T-helper 2 cell treated with Interferon-gamma antibody and Interleukin-4, amounts not matched to agents 5 μg/mL and 100 μg/mL, for 36 hours (primary cell): Measurements from ENCODE around the gene GLIPR1L1.

Experiments
- DNase-seq: peaks from one replicate; pipeline ENCODE4 v3.0.0; 2021; ENCODE audit warnings: low spot score
- H3K27ac Mint-ChIP-seq: one replicate; pipeline ENCODE4 v1.8.0; 2021; ENCODE audit warnings: mild to moderate bottlenecking, mixed read lengths
- H3K27me3 Mint-ChIP-seq: one replicate; pipeline ENCODE4 v1.8.0; 2021; ENCODE audit warnings: low read depth, mixed read lengths
- H3K36me3 Mint-ChIP-seq: one replicate; pipeline ENCODE4 v1.8.0; 2021; ENCODE audit warnings: low read depth, mixed read lengths
- H3K4me1 Mint-ChIP-seq: one replicate; pipeline ENCODE4 v1.8.0; 2021; ENCODE audit warnings: low read depth, mixed read lengths
- H3K4me3 Mint-ChIP-seq: one replicate; pipeline ENCODE4 v1.8.0; 2022; ENCODE audit warnings: mild to moderate bottlenecking, moderate library complexity, mixed read lengths
- H3K9me3 Mint-ChIP-seq: one replicate; pipeline ENCODE4 v1.8.0; 2021; ENCODE audit warnings: mixed read lengths

Gene GLIPR1L1

DNA sequence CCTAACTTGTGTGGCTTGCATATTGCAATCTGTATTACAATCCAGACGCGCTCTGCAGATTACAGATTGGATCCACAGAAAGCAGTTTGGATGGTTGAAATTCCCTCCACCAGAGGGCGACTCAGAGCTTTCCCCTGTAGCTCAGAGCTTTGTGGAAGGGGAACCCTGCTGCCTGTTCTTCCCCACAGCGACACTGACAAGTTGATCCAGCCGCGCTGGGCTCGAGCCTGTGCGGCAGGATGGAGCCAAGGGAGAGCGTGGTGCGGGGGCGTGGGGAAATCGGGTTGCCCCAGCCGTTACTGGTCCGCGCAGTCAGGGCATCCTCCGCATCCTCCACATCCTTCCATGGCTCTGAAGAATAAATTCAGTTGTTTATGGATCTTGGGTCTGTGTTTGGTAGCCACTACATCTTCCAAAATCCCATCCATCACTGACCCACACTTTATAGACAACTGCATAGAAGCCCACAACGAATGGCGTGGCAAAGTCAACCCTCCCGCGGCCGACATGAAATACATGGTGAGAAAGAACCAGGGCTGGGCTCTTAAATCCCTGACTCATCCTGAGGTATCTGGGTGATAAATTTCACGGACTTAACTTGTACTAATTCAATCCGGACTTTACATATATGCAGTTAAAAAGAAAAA is at the start of gene GLIPR1L1:
Gene GLIPR1L1 (plus strand): TSS at position 287 of the 647 bp plus-strand sequence. CDS start 59 bp downstream, at position 346.
- H3K36me3 Mint-ChIP-seq, result no peaks in the 10 kb centered on the region
- no peak within 1 kb of the TSS for H3K27ac Mint-ChIP-seq
- no peaks in the 10 kb centered on the region for H3K9me3 Mint-ChIP-seq
- H3K27me3 Mint-ChIP-seq, result peaks cover 66% of the 10 kb centered on the region
- H3K4me1 Mint-ChIP-seq, result peaks cover 27% of the 10 kb centered on the region
- peak; percentile 73 for DNase-seq
- H3K4me3 Mint-ChIP-seq, result peak within 1 kb of the TSS; percentile 70

GRCh38 chr12:75288860-75289259 is 45.6 kb upstream of the GLIPR1L1 start:
- DNase-seq, result no peak
- Mint-ChIP-seq H3K27ac (no peak overlapping the region), H3K4me1 (peaks cover 2% of the 10 kb centered on the region), H3K4me3 (no peak overlapping the region), H3K9me3 (no peaks in the 10 kb centered on the region), H3K27me3 (peaks cover 3% of the 10 kb centered on the region), H3K36me3 (no peaks in the 10 kb centered on the region)

GRCh38 chr12:75289753-75290152 is 44.7 kb upstream of the GLIPR1L1 start:
- Mint-ChIP-seq H3K4me3 (no peak overlapping the region), H3K9me3 (no peaks in the 10 kb centered on the region), H3K4me1 (peaks cover 2% of the 10 kb centered on the region), H3K36me3 (no peaks in the 10 kb centered on the region), H3K27me3 (peaks cover 3% of the 10 kb centered on the region), H3K27ac (no peak overlapping the region)
- DNase-seq, result no peak

- Mint-ChIP-seq H3K4me1 (peaks cover 2% of the 10 kb centered on the region), H3K36me3 (no peaks in the 10 kb centered on the region), H3K4me3 (no peak overlapping the region), H3K27ac (no peak overlapping the region), H3K27me3 (peaks cover 3% of the 10 kb centered on the region), H3K9me3 (no peaks in the 10 kb centered on the region)
- DNase-seq, result no peak
Observed at GRCh38 chr12:75291014-75291413, 43.5 kb upstream of the GLIPR1L1 start.

- Mint-ChIP-seq H3K4me3 (no peak overlapping the region), H3K4me1 (peaks cover 2% of the 10 kb centered on the region), H3K9me3 (no peaks in the 10 kb centered on the region), H3K36me3 (no peaks in the 10 kb centered on the region), H3K27ac (no peak overlapping the region), H3K27me3 (no peaks in the 10 kb centered on the region)
- DNase-seq, result no peak
Observed at GRCh38 chr12:75294336-75294735, 40.1 kb upstream of the GLIPR1L1 start.

DNA sequence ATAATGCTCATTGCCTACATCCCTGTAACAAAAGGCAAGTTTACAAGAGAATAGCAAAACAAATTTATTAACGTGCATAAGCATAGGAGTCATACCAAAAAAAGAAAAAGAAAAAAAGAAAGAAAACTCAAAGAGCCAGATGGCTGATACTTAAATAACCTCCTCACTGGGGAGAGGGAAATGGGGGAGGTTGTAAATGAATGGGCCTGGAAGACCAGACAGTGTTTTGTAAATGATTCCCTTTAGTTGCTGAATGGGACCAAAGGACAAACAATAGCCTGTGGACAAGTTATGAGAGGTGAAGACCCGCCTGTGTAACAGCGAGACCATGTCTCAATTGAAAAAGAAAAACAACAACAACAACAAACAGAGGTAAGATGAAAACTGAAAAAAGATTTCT is 39.7 kb upstream of the GLIPR1L1 start:
- DNase-seq, result no peak
- H3K27ac Mint-ChIP-seq, result no peak overlapping the region
- no peak overlapping the region for H3K4me3 Mint-ChIP-seq
- no peaks in the 10 kb centered on the region for H3K9me3 Mint-ChIP-seq
- H3K27me3 Mint-ChIP-seq, result no peaks in the 10 kb centered on the region
- H3K36me3 Mint-ChIP-seq, result no peaks in the 10 kb centered on the region
- H3K4me1 Mint-ChIP-seq, result peaks cover 2% of the 10 kb centered on the region

GRCh38 chr12:75302225-75302624 is 32.2 kb upstream of the GLIPR1L1 start:
- H3K4me1 Mint-ChIP-seq, result no peaks in the 10 kb centered on the region
- no peak overlapping the region for H3K27ac Mint-ChIP-seq
- DNase-seq, result no peak
- H3K36me3 Mint-ChIP-seq, result no peaks in the 10 kb centered on the region
- H3K4me3 Mint-ChIP-seq, result no peak overlapping the region
- H3K27me3 Mint-ChIP-seq, result no peaks in the 10 kb centered on the region
- H3K9me3 Mint-ChIP-seq, result no peaks in the 10 kb centered on the region

- Mint-ChIP-seq H3K9me3 (no peaks in the 10 kb centered on the region), H3K27ac (no peak overlapping the region), H3K36me3 (no peaks in the 10 kb centered on the region), H3K4me1 (no peaks in the 10 kb centered on the region), H3K27me3 (no peaks in the 10 kb centered on the region), H3K4me3 (no peak overlapping the region)
- DNase-seq, result no peak
Observed at GRCh38 chr12:75302781-75303180, 31.7 kb upstream of the GLIPR1L1 start.

- Mint-ChIP-seq H3K27ac (no peak overlapping the region), H3K4me1 (no peaks in the 10 kb centered on the region), H3K27me3 (no peaks in the 10 kb centered on the region), H3K36me3 (no peaks in the 10 kb centered on the region), H3K9me3 (no peaks in the 10 kb centered on the region), H3K4me3 (no peak overlapping the region)
- no peak for DNase-seq
Observed at GRCh38 chr12:75305412-75306332, 28.8 kb upstream of the GLIPR1L1 start.

- Mint-ChIP-seq H3K9me3 (no peaks in the 10 kb centered on the region), H3K27me3 (peaks cover 2% of the 10 kb centered on the region), H3K27ac (no peak overlapping the region), H3K4me1 (no peaks in the 10 kb centered on the region), H3K36me3 (no peaks in the 10 kb centered on the region), H3K4me3 (no peak overlapping the region)
- no peak for DNase-seq
Observed at GRCh38 chr12:75308279-75308678, 26.2 kb upstream of the GLIPR1L1 start.

DNA sequence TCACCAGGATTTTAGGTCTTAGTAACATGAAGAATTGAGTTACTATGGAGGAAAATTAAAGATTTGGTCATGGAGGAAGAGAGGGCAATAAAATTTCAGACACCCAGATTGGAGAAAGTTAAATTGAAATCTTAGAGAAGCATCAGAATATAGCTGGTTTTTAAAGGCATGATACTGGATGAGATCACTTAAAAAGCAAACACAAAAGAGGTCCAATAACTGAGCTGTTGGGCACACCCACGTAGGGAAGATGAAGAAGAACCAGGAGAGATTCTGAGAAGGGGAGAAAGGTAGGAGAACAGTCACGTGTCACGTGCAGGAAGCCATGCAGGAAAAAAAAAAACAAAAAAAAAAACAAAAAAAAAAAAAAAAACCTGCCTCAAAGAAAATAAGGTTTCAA is 23.1 kb upstream of the GLIPR1L1 start:
- Mint-ChIP-seq H3K4me1 (no peaks in the 10 kb centered on the region), H3K27ac (no peak overlapping the region), H3K9me3 (no peaks in the 10 kb centered on the region), H3K36me3 (no peaks in the 10 kb centered on the region), H3K4me3 (no peak overlapping the region), H3K27me3 (peaks cover 2% of the 10 kb centered on the region)
- DNase-seq, result no peak

DNA sequence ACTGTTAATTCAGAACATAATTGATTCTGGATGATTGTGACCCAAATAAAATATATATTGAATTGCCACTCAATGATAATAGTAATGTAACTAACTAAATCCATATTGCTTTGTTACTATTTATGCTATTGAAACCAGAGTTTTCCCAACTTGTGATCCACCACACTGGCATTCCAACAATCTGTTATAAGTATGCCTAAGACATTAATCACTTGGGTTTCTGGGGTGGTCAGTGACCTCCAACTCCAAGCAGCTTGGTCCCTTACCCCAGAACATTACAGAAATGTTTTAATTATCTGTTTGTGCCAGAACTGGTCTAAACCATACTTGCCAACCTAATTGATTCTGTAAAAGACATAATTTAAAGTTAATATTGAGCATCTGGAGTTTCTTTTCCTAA is 19.0 kb upstream of the GLIPR1L1 start:
- H3K9me3 Mint-ChIP-seq, result no peaks in the 10 kb centered on the region
- H3K4me1 Mint-ChIP-seq, result no peaks in the 10 kb centered on the region
- H3K36me3 Mint-ChIP-seq, result no peaks in the 10 kb centered on the region
- no peak overlapping the region for H3K27ac Mint-ChIP-seq
- H3K4me3 Mint-ChIP-seq, result no peak overlapping the region
- peaks cover 8% of the 10 kb centered on the region for H3K27me3 Mint-ChIP-seq
- DNase-seq, result no peak

- H3K9me3 Mint-ChIP-seq, result no peaks in the 10 kb centered on the region
- H3K27me3 Mint-ChIP-seq, result peaks cover 11% of the 10 kb centered on the region
- H3K27ac Mint-ChIP-seq, result no peak overlapping the region
- H3K4me3 Mint-ChIP-seq, result no peak overlapping the region
- H3K4me1 Mint-ChIP-seq, result no peaks in the 10 kb centered on the region
- no peak for DNase-seq
- H3K36me3 Mint-ChIP-seq, result no peaks in the 10 kb centered on the region
Observed at GRCh38 chr12:75317784-75318183, 16.7 kb upstream of the GLIPR1L1 start.

- DNase-seq, result no peak
- H3K4me3 Mint-ChIP-seq, result no peak overlapping the region
- H3K27ac Mint-ChIP-seq, result no peak overlapping the region
- no peaks in the 10 kb centered on the region for H3K4me1 Mint-ChIP-seq
- peaks cover 18% of the 10 kb centered on the region for H3K27me3 Mint-ChIP-seq
- H3K36me3 Mint-ChIP-seq, result no peaks in the 10 kb centered on the region
- H3K9me3 Mint-ChIP-seq, result no peaks in the 10 kb centered on the region
Observed at GRCh38 chr12:75322464-75322863, 12.0 kb upstream of the GLIPR1L1 start.
